ENCODE results near the gene ATF7IP. TPM values are rescaled to one million over a fixed set of nuclear protein-coding genes. Genes with fewer than 3 reads are reported as not detected.
A peak's percentile ranks its signal among the peaks of the same experiment; 100 is the strongest.

Gene ATF7IP
- total RNA-seq, 1 donor from 2014 or later: 212 TPM

GRCh38 chr12:14387219-14387871 lies 21.9 kb downstream of the ATF7IP start:
- Mint-ChIP-seq H3K36me3 (ENCODE audit: low read depth) (peaks cover 35% of the 10 kb centered on the region), H3K9me3 (peaks cover 13% of the 10 kb centered on the region), H3K4me1 (peaks cover 65% of the 10 kb centered on the region), H3K27me3 (ENCODE audit: low read depth) (peaks cover 4% of the 10 kb centered on the region), H3K27ac (ENCODE audit: unreplicated experiment) (no peak overlapping the region), H3K4me3 (peak overlapping the region; percentile 38)
- TF ChIP-seq CTCF (conservative IDR thresholded peaks at IDR 0.05): no peak
- DNase-seq (ENCODE audit: low read depth, low spot score): no peak

DNA sequence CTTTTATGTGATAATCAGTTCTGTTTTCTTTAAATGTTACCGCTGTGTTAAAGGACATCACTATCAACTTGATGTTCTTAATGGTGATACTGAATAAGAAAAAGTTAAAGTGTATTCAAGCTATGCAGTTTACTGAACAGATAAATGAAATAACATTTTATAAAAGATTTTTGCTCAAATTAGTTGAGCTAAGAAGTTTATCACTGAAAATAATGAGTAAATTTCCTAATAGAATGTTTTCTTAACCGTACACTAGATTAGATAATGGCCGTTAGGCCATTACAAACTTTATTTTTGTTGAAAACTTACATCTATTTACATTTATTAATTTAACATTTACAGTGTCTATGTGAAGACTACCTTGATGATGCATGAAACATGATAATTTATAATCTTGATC lies 25.0 kb downstream of the ATF7IP start:
- no peak for DNase-seq (ENCODE audit: low read depth, low spot score)
- peaks cover 67% of the 10 kb centered on the region for H3K4me1 Mint-ChIP-seq
- TF ChIP-seq CTCF (conservative IDR thresholded peaks at IDR 0.05): no peak
- H3K27ac Mint-ChIP-seq (ENCODE audit: unreplicated experiment): no peak overlapping the region
- H3K27me3 Mint-ChIP-seq (ENCODE audit: low read depth): no peaks in the 10 kb centered on the region
- no peak overlapping the region for H3K4me3 Mint-ChIP-seq
- H3K36me3 Mint-ChIP-seq (ENCODE audit: low read depth): peaks cover 27% of the 10 kb centered on the region
- peaks cover 9% of the 10 kb centered on the region for H3K9me3 Mint-ChIP-seq

DNA sequence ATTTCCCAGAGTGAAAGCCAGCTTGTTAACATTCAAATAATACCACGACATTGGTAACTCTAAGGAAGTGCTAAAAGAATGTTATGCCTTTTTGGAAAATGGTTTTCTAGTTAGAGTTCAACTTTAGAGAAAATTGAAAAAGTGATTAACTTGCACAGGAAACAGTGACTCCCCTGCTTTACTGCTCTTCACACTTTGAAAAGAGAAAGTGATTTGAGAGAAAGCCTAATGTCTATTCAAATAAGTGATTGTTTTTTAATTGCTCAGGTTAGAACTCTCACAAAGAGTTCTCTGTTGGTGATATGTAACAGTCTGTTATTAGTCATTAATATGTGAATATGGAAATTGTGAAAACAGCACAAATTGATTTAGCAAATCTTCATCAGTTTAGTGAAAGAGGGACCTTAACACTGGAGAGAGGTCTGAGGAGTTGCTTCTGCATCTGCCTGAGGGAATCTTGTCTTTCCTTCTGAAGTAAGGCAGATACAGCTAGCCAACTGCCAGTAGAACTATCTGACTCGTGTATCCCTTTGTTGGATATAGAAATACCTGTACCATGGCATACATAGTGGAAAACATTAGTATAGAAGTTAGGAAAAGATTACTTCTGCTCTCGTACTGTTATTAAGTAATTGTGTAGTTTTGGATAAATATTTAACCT lies 25.5 kb downstream of the ATF7IP start:
- Mint-ChIP-seq H3K4me3 (no peak overlapping the region), H3K9me3 (peaks cover 9% of the 10 kb centered on the region), H3K36me3 (ENCODE audit: low read depth) (peaks cover 30% of the 10 kb centered on the region), H3K4me1 (peaks cover 70% of the 10 kb centered on the region), H3K27ac (ENCODE audit: unreplicated experiment) (peak overlapping the region; percentile 67), H3K27me3 (ENCODE audit: low read depth) (no peaks in the 10 kb centered on the region)
- TF ChIP-seq CTCF (conservative IDR thresholded peaks at IDR 0.05): no peak
- no peak for DNase-seq (ENCODE audit: low read depth, low spot score)

DNA sequence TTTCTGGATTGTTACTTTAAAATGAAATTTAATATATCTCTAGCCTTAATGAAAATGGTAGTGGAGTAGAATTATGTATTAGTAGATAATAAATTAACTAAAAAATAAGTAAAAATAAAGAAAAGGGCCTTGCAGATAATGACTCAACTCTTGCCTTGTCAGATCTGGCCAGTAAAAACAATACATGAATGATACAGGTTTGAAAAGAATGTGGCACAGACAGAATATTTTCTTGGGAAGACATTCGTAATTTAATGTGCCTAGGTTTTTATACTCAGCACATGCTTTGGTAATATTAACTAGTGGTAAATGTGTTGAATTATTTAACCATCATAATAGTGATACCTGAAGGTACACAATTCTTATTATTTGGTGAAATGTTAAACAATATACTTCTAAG lies 28.3 kb downstream of the ATF7IP start:
- peaks cover 79% of the 10 kb centered on the region for H3K4me1 Mint-ChIP-seq
- H3K27ac Mint-ChIP-seq (ENCODE audit: unreplicated experiment): no peak overlapping the region
- H3K9me3 Mint-ChIP-seq: peaks cover 9% of the 10 kb centered on the region
- peaks cover 26% of the 10 kb centered on the region for H3K36me3 Mint-ChIP-seq (ENCODE audit: low read depth)
- no peaks in the 10 kb centered on the region for H3K27me3 Mint-ChIP-seq (ENCODE audit: low read depth)
- H3K4me3 Mint-ChIP-seq: no peak overlapping the region
- TF ChIP-seq CTCF (conservative IDR thresholded peaks at IDR 0.05): no peak
- no peak for DNase-seq (ENCODE audit: low read depth, low spot score)

- peaks cover 22% of the 10 kb centered on the region for H3K36me3 Mint-ChIP-seq (ENCODE audit: low read depth)
- peaks cover 3% of the 10 kb centered on the region for H3K9me3 Mint-ChIP-seq
- no peaks in the 10 kb centered on the region for H3K27me3 Mint-ChIP-seq (ENCODE audit: low read depth)
- H3K4me1 Mint-ChIP-seq: peaks cover 72% of the 10 kb centered on the region
- H3K27ac Mint-ChIP-seq (ENCODE audit: unreplicated experiment): no peak overlapping the region
- peak; percentile 46 for TF ChIP-seq CTCF (conservative IDR thresholded peaks at IDR 0.05)
- DNase-seq (ENCODE audit: low read depth, low spot score): peak; percentile 23
- peak overlapping the region; percentile 64 for H3K4me3 Mint-ChIP-seq
These were observed 29.0 kb downstream of the ATF7IP start for GRCh38 chr12:14394317-14395073.
